ENCODE measurements around the gene RER1.

DNA sequence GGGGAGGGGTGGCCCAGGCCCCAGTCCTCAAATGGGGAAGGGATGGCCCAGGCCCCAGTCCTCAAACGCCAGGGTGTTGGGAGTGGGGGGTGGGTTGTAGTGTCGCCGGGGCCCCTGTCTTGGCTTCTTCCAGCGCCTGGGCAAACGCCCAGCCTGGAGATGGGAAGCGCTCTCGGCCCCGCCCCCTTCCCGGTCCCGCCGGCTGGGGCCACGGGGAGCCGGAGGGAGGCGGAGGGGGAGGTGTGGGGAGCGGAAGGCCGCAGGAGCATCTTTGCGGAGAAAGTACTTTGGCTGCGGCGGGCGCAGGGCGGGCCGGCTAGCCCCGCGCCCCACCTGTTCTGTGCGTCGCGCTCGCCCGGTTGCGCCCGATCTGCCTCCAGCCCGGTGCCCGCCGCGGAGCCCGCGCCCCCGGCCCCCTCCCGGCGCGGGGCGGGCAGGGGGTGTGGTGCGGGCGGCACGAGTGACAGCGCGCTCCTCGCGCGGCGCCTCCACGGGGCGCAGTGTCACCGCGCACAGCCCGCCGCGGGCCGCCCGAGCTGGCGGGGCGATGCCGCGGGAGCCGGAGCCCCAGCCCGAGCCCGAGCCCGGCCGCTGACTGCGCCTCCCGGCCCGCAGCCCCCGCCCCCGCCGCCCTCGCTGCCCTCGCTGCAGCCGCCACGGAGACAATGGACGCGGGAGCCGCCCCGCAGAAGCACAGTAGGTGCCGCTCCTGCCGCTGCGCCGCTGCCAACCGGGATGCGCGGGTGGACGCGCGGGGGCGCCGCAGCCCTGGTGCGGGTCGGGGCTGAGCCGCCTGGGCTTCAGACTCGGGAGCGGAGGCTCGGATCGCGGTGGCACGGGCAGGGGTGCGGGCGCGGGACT lies 51.9 kb downstream of the RER1 start:
- TF ChIP-seq EP300 (IDR thresholded peaks at IDR 0.05) (no peak), CTCF (IDR thresholded peaks at IDR 0.05) (no peak)
